ENCODE results near the gene DOCK1.

The DOCK1 gene

GRCh38 chr10:127186813-127187212, 281.6 kb downstream of the DOCK1 start:
- H3K27me3 Mint-ChIP-seq: peaks cover 3% of the 10 kb centered on the region
- H3K4me3 Mint-ChIP-seq: no peak overlapping the region
- DNase-seq: no peak
- H3K36me3 Mint-ChIP-seq (ENCODE audit: low read depth): no peaks in the 10 kb centered on the region
- H3K9me3 Mint-ChIP-seq: no peaks in the 10 kb centered on the region
- no peaks in the 10 kb centered on the region for H3K4me1 Mint-ChIP-seq
- H3K27ac Mint-ChIP-seq: no peak overlapping the region
- no peak for ATAC-seq

- Mint-ChIP-seq H3K4me3 (no peak overlapping the region), H3K9me3 (no peaks in the 10 kb centered on the region)
These were observed 284.0 kb downstream of the DOCK1 start for GRCh38 chr10:127189226-127189625.

GRCh38 chr10:127190427-127190826, 285.2 kb downstream of the DOCK1 start:
- Mint-ChIP-seq H3K4me1 (no peaks in the 10 kb centered on the region), H3K4me3 (no peak overlapping the region), H3K9me3 (no peaks in the 10 kb centered on the region), H3K27ac (no peak overlapping the region), H3K36me3 (ENCODE audit: low read depth) (no peaks in the 10 kb centered on the region), H3K27me3 (peaks cover 17% of the 10 kb centered on the region)
- ATAC-seq: no peak
- DNase-seq: no peak

More at GRCh38 chr10:127189226-127189625, 284.0 kb downstream of the DOCK1 start:
- Mint-ChIP-seq H3K4me1 (no peaks in the 10 kb centered on the region), H3K27ac (no peak overlapping the region), H3K27me3 (peaks cover 10% of the 10 kb centered on the region), H3K36me3 (ENCODE audit: low read depth) (no peaks in the 10 kb centered on the region)
- ATAC-seq (no peak), DNase-seq (no peak)

- Mint-ChIP-seq H3K4me3 (no peak overlapping the region), H3K27ac (no peak overlapping the region), H3K36me3 (ENCODE audit: low read depth) (no peaks in the 10 kb centered on the region), H3K9me3 (no peaks in the 10 kb centered on the region), H3K27me3 (peaks cover 28% of the 10 kb centered on the region), H3K4me1 (no peaks in the 10 kb centered on the region)
- ATAC-seq (no peak), DNase-seq (no peak)
These were observed 287.9 kb downstream of the DOCK1 start for GRCh38 chr10:127193125-127193524.

GRCh38 chr10:127194111-127194510, 288.9 kb downstream of the DOCK1 start:
- ATAC-seq (no peak), DNase-seq (no peak)
- no peaks in the 10 kb centered on the region for H3K36me3 Mint-ChIP-seq (ENCODE audit: low read depth)
- no peak overlapping the region for H3K27ac Mint-ChIP-seq
- no peak overlapping the region for H3K4me3 Mint-ChIP-seq
- H3K9me3 Mint-ChIP-seq: no peaks in the 10 kb centered on the region
- H3K27me3 Mint-ChIP-seq: peaks cover 32% of the 10 kb centered on the region
- H3K4me1 Mint-ChIP-seq: no peaks in the 10 kb centered on the region

- Mint-ChIP-seq H3K4me3 (no peak overlapping the region), H3K36me3 (ENCODE audit: low read depth) (no peaks in the 10 kb centered on the region), H3K27me3 (peaks cover 32% of the 10 kb centered on the region), H3K4me1 (no peaks in the 10 kb centered on the region), H3K9me3 (no peaks in the 10 kb centered on the region), H3K27ac (no peak overlapping the region)
- no peak for ATAC-seq
- DNase-seq: no peak
These were observed 289.4 kb downstream of the DOCK1 start for GRCh38 chr10:127194599-127194998.

- H3K27me3 Mint-ChIP-seq: peaks cover 32% of the 10 kb centered on the region
- H3K36me3 Mint-ChIP-seq (ENCODE audit: low read depth): no peaks in the 10 kb centered on the region
- DNase-seq (no peak), ATAC-seq (no peak)
- no peaks in the 10 kb centered on the region for H3K4me1 Mint-ChIP-seq
- H3K9me3 Mint-ChIP-seq: no peaks in the 10 kb centered on the region
- H3K4me3 Mint-ChIP-seq: no peak overlapping the region
- H3K27ac Mint-ChIP-seq: no peak overlapping the region
These were observed 289.8 kb downstream of the DOCK1 start for GRCh38 chr10:127195041-127195506.

GRCh38 chr10:127195571-127196281, 290.5 kb downstream of the DOCK1 start:
- DNase-seq: no peak

GRCh38 chr10:127196282-127197153, 291.3 kb downstream of the DOCK1 start, which contains the start of gene INSYN2A:
TSS of gene INSYN2A (minus strand) at chr10:127196591. CDS start at chr10:127176395, 20,196 bp downstream.
- Mint-ChIP-seq H3K27me3 (peaks cover 28% of the 10 kb centered on the region), H3K4me3 (no peak within 1 kb of the TSS), H3K36me3 (ENCODE audit: low read depth) (no peaks in the 10 kb centered on the region), H3K4me1 (no peaks in the 10 kb centered on the region), H3K27ac (no peak within 1 kb of the TSS), H3K9me3 (no peaks in the 10 kb centered on the region)
- ATAC-seq (no peak), DNase-seq (no peak)

More at GRCh38 chr10:127195571-127196281, 290.5 kb downstream of the DOCK1 start:
- H3K9me3 Mint-ChIP-seq: no peaks in the 10 kb centered on the region
- no peaks in the 10 kb centered on the region for H3K4me1 Mint-ChIP-seq
- ATAC-seq: no peak
- H3K36me3 Mint-ChIP-seq (ENCODE audit: low read depth): no peaks in the 10 kb centered on the region
- peaks cover 30% of the 10 kb centered on the region for H3K27me3 Mint-ChIP-seq
- no peak overlapping the region for H3K27ac Mint-ChIP-seq
- no peak overlapping the region for H3K4me3 Mint-ChIP-seq

GRCh38 chr10:127197154-127197432, 291.9 kb downstream of the DOCK1 start:
- peaks cover 28% of the 10 kb centered on the region for H3K27me3 Mint-ChIP-seq
- no peaks in the 10 kb centered on the region for H3K9me3 Mint-ChIP-seq
- no peaks in the 10 kb centered on the region for H3K36me3 Mint-ChIP-seq (ENCODE audit: low read depth)
- no peak overlapping the region for H3K27ac Mint-ChIP-seq
- H3K4me3 Mint-ChIP-seq: no peak overlapping the region
- no peak for ATAC-seq
- DNase-seq: no peak
- H3K4me1 Mint-ChIP-seq: no peaks in the 10 kb centered on the region

GRCh38 chr10:127198307-127198706, 293.1 kb downstream of the DOCK1 start:
- Mint-ChIP-seq H3K9me3 (no peaks in the 10 kb centered on the region), H3K4me3 (no peak overlapping the region), H3K27me3 (peaks cover 24% of the 10 kb centered on the region), H3K4me1 (no peaks in the 10 kb centered on the region), H3K27ac (no peak overlapping the region), H3K36me3 (ENCODE audit: low read depth) (no peaks in the 10 kb centered on the region)
- DNase-seq (no peak), ATAC-seq (no peak)

GRCh38 chr10:127198721-127199120, 293.5 kb downstream of the DOCK1 start:
- H3K4me1 Mint-ChIP-seq: no peaks in the 10 kb centered on the region
- DNase-seq (no peak), ATAC-seq (no peak)
- peaks cover 24% of the 10 kb centered on the region for H3K27me3 Mint-ChIP-seq
- H3K36me3 Mint-ChIP-seq (ENCODE audit: low read depth): no peaks in the 10 kb centered on the region
- H3K4me3 Mint-ChIP-seq: no peak overlapping the region
- H3K9me3 Mint-ChIP-seq: no peaks in the 10 kb centered on the region
- no peak overlapping the region for H3K27ac Mint-ChIP-seq

GRCh38 chr10:127200646-127201045, 295.4 kb downstream of the DOCK1 start:
- no peaks in the 10 kb centered on the region for H3K9me3 Mint-ChIP-seq
- no peak overlapping the region for H3K27ac Mint-ChIP-seq
- DNase-seq (no peak), ATAC-seq (no peak)
- no peak overlapping the region for H3K4me3 Mint-ChIP-seq
- H3K36me3 Mint-ChIP-seq (ENCODE audit: low read depth): no peaks in the 10 kb centered on the region
- H3K4me1 Mint-ChIP-seq: no peaks in the 10 kb centered on the region
- peaks cover 15% of the 10 kb centered on the region for H3K27me3 Mint-ChIP-seq

- DNase-seq: no peak
- peaks cover 3% of the 10 kb centered on the region for H3K27me3 Mint-ChIP-seq
- no peak for ATAC-seq
- H3K9me3 Mint-ChIP-seq: no peaks in the 10 kb centered on the region
- no peaks in the 10 kb centered on the region for H3K4me1 Mint-ChIP-seq
- H3K4me3 Mint-ChIP-seq: no peak overlapping the region
- no peaks in the 10 kb centered on the region for H3K36me3 Mint-ChIP-seq (ENCODE audit: low read depth)
- H3K27ac Mint-ChIP-seq: no peak overlapping the region
These were observed 297.8 kb downstream of the DOCK1 start for GRCh38 chr10:127203067-127203466.

GRCh38 chr10:127207081-127207480, 301.9 kb downstream of the DOCK1 start:
- no peaks in the 10 kb centered on the region for H3K27me3 Mint-ChIP-seq
- H3K4me1 Mint-ChIP-seq: no peaks in the 10 kb centered on the region
- DNase-seq (no peak), ATAC-seq (no peak)
- no peaks in the 10 kb centered on the region for H3K36me3 Mint-ChIP-seq (ENCODE audit: low read depth)
- no peaks in the 10 kb centered on the region for H3K9me3 Mint-ChIP-seq
- no peak overlapping the region for H3K27ac Mint-ChIP-seq
- no peak overlapping the region for H3K4me3 Mint-ChIP-seq

Data from activated naive CD8-positive, alpha-beta T cell treated with anti-CD3 and anti-CD28 coated beads, Interleukin-2, amount 50 U/mL, for 24 hours (primary cell).